ENCODE data around the gene PALM2AKAP2.

DNA sequence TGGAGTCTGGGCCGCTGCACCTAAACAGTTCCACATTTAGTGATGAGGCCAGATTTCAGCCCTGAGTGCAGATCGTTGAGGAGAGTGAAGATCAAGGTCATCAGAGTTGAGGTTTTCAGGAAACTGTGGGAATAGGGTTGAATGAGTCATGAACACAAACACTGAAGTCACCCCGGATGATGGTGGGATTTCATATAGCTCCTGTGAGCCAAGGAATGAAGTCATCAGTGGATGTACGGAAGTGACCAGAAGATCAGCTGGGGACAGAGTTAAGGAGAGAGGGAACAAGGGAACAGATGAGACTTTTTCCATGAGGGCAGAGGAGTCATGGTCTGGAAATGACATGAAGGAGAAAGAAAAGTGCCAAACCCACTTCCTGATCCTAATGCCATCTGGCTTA, 36.5 kb downstream of the PALM2AKAP2 start:
- no peak for TF ChIP-seq SIN3B (IDR thresholded peaks at IDR 0.05; ENCODE audit: low read depth)
- no peak for TF ChIP-seq CTCF (IDR thresholded peaks at IDR 0.05 in 2 of 3, conservative IDR thresholded peaks at IDR 0.05 in 1 of 3; ENCODE audit: insufficient read depth in 2 of 3, low read depth in 1 of 3, low read length in 3 of 3)
- no peak for TF ChIP-seq RBM34 (IDR thresholded peaks at IDR 0.05; ENCODE audit: borderline replicate concordance, insufficient read depth, low read length)
- TF ChIP-seq, protein P1, sequence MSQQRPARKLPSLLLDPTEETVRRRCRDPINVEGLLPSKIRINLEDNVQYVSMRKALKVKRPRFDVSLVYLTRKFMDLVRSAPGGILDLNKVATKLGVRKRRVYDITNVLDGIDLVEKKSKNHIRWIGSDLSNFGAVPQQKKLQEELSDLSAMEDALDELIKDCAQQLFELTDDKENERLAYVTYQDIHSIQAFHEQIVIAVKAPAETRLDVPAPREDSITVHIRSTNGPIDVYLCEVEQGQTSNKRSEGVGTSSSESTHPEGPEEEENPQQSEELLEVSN (IDR thresholded peaks at IDR 0.05; ENCODE audit: borderline replicate concordance in 1 of 2, extremely low read depth in 1 of 2, insufficient read depth in 1 of 2, insufficient read length in 1 of 2, low read depth in 1 of 2, low read length in 1 of 2, poor library complexity in 1 of 2, severe bottlenecking in 1 of 2) = no peak
- TF ChIP-seq ZKSCAN1 (IDR thresholded peaks at IDR 0.05; ENCODE audit: low read depth, low read length) = no peak
- no peak for TF ChIP-seq HDAC1 (IDR thresholded peaks at IDR 0.05)
- no peak for TF ChIP-seq HCFC1 (IDR thresholded peaks at IDR 0.05; ENCODE audit: low read depth, low read length)
- no peak for TF ChIP-seq ETS1 (conservative IDR thresholded peaks at IDR 0.05; ENCODE audit: control insufficient read depth, low read depth, low read length)

All from K562 (cell line).